NK-92 treated with Interleukin-12 subunit alpha and Interleukin-12 subunit beta, amount 100 ng/mL, for 24 hours (cell line): ENCODE data around the gene PRG3.
A peak's percentile ranks its signal among the peaks of the same experiment; 100 is the strongest.
"Not testable (repeated sequence)": the region's sequence is repeated elsewhere in the genome, so short reads cannot be mapped to it uniquely, and the experiment has no call there.

Experiments used
- DNase-seq: peaks from one replicate; lab custom pipeline; 2025; lab: John Stamatoyannopoulos, UW

The PRG3 gene

GRCh38 chr11:57336856-57337255 lies 44.1 kb downstream of the PRG3 start:
- not testable (repeated sequence) for DNase-seq

GRCh38 chr11:57336111-57336666 lies 44.8 kb downstream of the PRG3 start:
- DNase-seq, result no peak

GRCh38 chr11:57335343-57336110 lies 45.4 kb downstream of the PRG3 start, which contains the start of gene SSRP1:
Gene SSRP1, minus strand, starts transcription at chr11:57335892. Its CDS starts 771 bp downstream, at chr11:57335121.
- DNase-seq, result peak; percentile 68

- DNase-seq, result no peak
These were observed 46.0 kb downstream of the PRG3 start for GRCh38 chr11:57335023-57335342.

GRCh38 chr11:57332694-57333440 lies 48.1 kb downstream of the PRG3 start:
- no peak for DNase-seq

DNA sequence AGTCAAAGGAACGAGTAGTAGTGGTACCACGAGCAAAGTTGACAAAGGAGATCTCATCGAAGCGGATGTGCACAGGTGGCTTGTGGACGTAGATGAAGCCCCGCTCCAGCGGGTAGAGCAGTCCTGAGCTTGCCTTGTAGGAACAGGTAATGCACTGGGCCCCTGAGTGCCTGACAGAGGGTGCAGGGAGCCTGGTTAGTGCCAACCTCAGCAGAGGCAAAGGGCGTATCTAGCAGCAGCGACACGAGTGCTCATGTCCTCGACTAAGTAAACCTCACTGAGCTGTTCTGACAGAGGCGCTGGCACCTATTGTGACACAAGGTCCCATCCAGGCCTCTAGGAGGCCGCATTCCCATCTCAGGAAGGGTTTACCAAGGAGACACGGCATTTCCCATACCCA lies 49.2 kb downstream of the PRG3 start:
- DNase-seq, result no peak

GRCh38 chr11:57330029-57330428 lies 50.9 kb downstream of the PRG3 start:
- no peak for DNase-seq

- DNase-seq, result no peak
These were observed 53.2 kb downstream of the PRG3 start for GRCh38 chr11:57327721-57328120.
